CD4-positive, alpha-beta T cell treated with Interleukin-6 at 100 ng/mL for 8 hours (primary cell): ENCODE measurements around the gene CUBN.
"Not testable (repeated sequence)": the region's sequence is repeated elsewhere in the genome, so short reads cannot be mapped to it uniquely, and the experiment has no call there.

Experiments used
- DNase-seq: peaks from one replicate; pipeline ENCODE4 v3.0.0-alpha.2; 2020; ENCODE audit warnings: mixed read lengths, low spot score

CUBN gene

GRCh38 chr10:17141504-17142229 is 12.1 kb upstream of the CUBN start:
- no peak for DNase-seq

- DNase-seq = no peak
Observed at GRCh38 chr10:17140386-17140761, 10.8 kb upstream of the CUBN start.

GRCh38 chr10:17138460-17139042 is 8.9 kb upstream of the CUBN start:
- DNase-seq = no peak

- DNase-seq = no peak
Observed at GRCh38 chr10:17134737-17135260, 5.2 kb upstream of the CUBN start.

- DNase-seq = no peak
Observed at GRCh38 chr10:17134282-17134681, 4.7 kb upstream of the CUBN start.

- no peak for DNase-seq
Observed at GRCh38 chr10:17128261-17128660, 1.4 kb downstream of the CUBN start.

- DNase-seq = no peak
Observed at GRCh38 chr10:17126327-17126726, 3.3 kb downstream of the CUBN start.

GRCh38 chr10:17125206-17125893 is 4.3 kb downstream of the CUBN start:
- no peak for DNase-seq

GRCh38 chr10:17123961-17124360 is 5.7 kb downstream of the CUBN start:
- no peak for DNase-seq

GRCh38 chr10:17122726-17123661 is 6.6 kb downstream of the CUBN start:
- no peak for DNase-seq

- DNase-seq = no peak
Observed at GRCh38 chr10:17122052-17122451, 7.6 kb downstream of the CUBN start.

GRCh38 chr10:17120694-17121093 is 8.9 kb downstream of the CUBN start:
- DNase-seq = no peak

GRCh38 chr10:17119845-17120244 is 9.8 kb downstream of the CUBN start:
- no peak for DNase-seq

- no peak for DNase-seq
Observed at GRCh38 chr10:17116193-17116592, 13.4 kb downstream of the CUBN start.

- DNase-seq = no peak
Observed at GRCh38 chr10:17115683-17116082, 13.9 kb downstream of the CUBN start.

- not testable (repeated sequence) for DNase-seq
Observed at GRCh38 chr10:17114878-17115444, 14.7 kb downstream of the CUBN start.

GRCh38 chr10:17113889-17114540 is 15.6 kb downstream of the CUBN start:
- no peak for DNase-seq

- DNase-seq = no peak
Observed at GRCh38 chr10:17113346-17113745, 16.3 kb downstream of the CUBN start.

GRCh38 chr10:17112566-17112965 is 17.0 kb downstream of the CUBN start:
- DNase-seq = no peak

GRCh38 chr10:17109475-17110207 is 20.0 kb downstream of the CUBN start:
- no peak for DNase-seq
